SK-N-SH (cell line): ENCODE data around the gene KMO. TPM values are rescaled to one million over a fixed set of nuclear protein-coding genes. Genes with fewer than 3 reads are reported as not detected.

Experiments
- CTCF ChIA-PET: fragments of 300-600, 350-600 bp; formaldehyde crosslinking; extraction: SDS; loops from one replicate; lab custom pipeline; 2021; lab: Yijun Ruan, JAX
- POLR2A ChIA-PET: fragments of 350-600 bp; sonication (Branson Sonifier 250); formaldehyde crosslinking; extraction: SDS; loops from one replicate; lab custom pipeline; 2020; ENCODE audit warnings: antibody characterized with exemption, inconsistent platforms; lab: Yijun Ruan, JAX
- DNase-seq: peaks from one replicate; pipeline ENCODE4 v3.0.0; 2012
- H2AFZ ChIP-seq: fragments of 200-600 bp; sonication (generic); 2 replicates; pipeline ENCODE4 v1.8.1; 2016; ENCODE audit warnings: antibody characterized with exemption, mild to moderate bottlenecking, low read depth
- H3F3A ChIP-seq: fragments of 200-600 bp; sonication (generic); replicated peaks from 2 replicates; pipeline ENCODE3; 2016; ENCODE audit warnings: antibody characterized with exemption, mild to moderate bottlenecking; ENCODE audit not compliant: insufficient read depth
- H3K27ac ChIP-seq, 2 experiments: fragments of 200-500 bp in 1 of 2; fragments of 200-600 bp in 1 of 2; sonication (Bioruptor generic) in 1 of 2; sonication (generic), shearing (Covaris generic) in 1 of 2; 2 replicates each; pipeline versions ENCODE4 v1.5.1 to v1.6.1; 2014 to 2016; ENCODE audit warnings: low read depth in 2 of 2, inconsistent platforms in 1 of 2, low read length in 1 of 2, mild to moderate bottlenecking in 1 of 2, mixed read lengths in 1 of 2
- H3K27me3 ChIP-seq: fragments of 200-600 bp; sonication (generic), shearing (Covaris generic); 2 replicates; pipeline ENCODE4 v1.6.1; 2016; ENCODE audit warnings: mixed run types; ENCODE audit not compliant: insufficient read depth
- H3K36me3 ChIP-seq, 2 experiments: fragments of 200-500 bp in 1 of 2; fragments of 200-600 bp in 1 of 2; sonication (Bioruptor generic) in 1 of 2; sonication (generic) in 1 of 2; replicated peaks in 1 of 2; 2 replicates each; pipeline versions ENCODE3 to v1.5.1; 2014 to 2016; ENCODE audit warnings: low read length in 1 of 2, mild to moderate bottlenecking in 1 of 2; ENCODE audit not compliant: insufficient read depth in 2 of 2, control insufficient read depth in 1 of 2
- H3K4me1 ChIP-seq, 2 experiments: fragments of 200-500 bp in 1 of 2; fragments of 200-600 bp in 1 of 2; sonication (Bioruptor generic) in 1 of 2; sonication (generic), shearing (Covaris generic) in 1 of 2; 2 replicates each; pipeline versions ENCODE4 v1.5.1 to v1.6.1; 2014 to 2016; ENCODE audit warnings: low read depth in 1 of 2, low read length in 1 of 2, mixed run types in 1 of 2; ENCODE audit not compliant: insufficient read depth in 2 of 2, control insufficient read depth in 1 of 2
- H3K4me2 ChIP-seq: fragments of 200-600 bp; sonication (generic), shearing (Covaris generic); 2 replicates; pipeline ENCODE4 v1.6.1; 2017; ENCODE audit warnings: mixed run types
- H3K4me3 ChIP-seq, 2 experiments: fragments of 200-500 bp in 1 of 2; fragments of 200-600 bp in 1 of 2; sonication (Bioruptor generic) in 1 of 2; sonication (generic), shearing (Covaris generic) in 1 of 2; 2 replicates each; pipeline versions ENCODE4 v1.5.1 to v1.8.1; 2014 to 2016; ENCODE audit warnings: low read depth in 2 of 2, inconsistent platforms in 1 of 2, low read length in 1 of 2, mild to moderate bottlenecking in 1 of 2, mixed read lengths in 1 of 2, moderate library complexity in 1 of 2
- H3K79me2 ChIP-seq: fragments of 200-600 bp; sonication (generic); 2 replicates; pipeline ENCODE4 v1.8.1; 2017; ENCODE audit warnings: mild to moderate bottlenecking; ENCODE audit not compliant: insufficient read depth
- H3K9ac ChIP-seq: fragments of 200-600 bp; sonication (generic); 2 replicates; pipeline ENCODE4 v1.6.1; 2017; ENCODE audit warnings: mixed run types
- H3K9me2 ChIP-seq: fragments of 200-600 bp; sonication (generic); 2 replicates; pipeline ENCODE4 v1.6.1; 2017; ENCODE audit warnings: mixed run types
- H3K9me3 ChIP-seq: fragments of 200-600 bp; sonication (generic); 2 replicates; pipeline ENCODE4 v1.6.1; 2017; ENCODE audit warnings: mixed run types, mild to moderate bottlenecking, moderate library complexity
- H4K20me1 ChIP-seq: fragments of 200-600 bp; sonication (generic); 2 replicates; pipeline ENCODE4 v1.6.1; 2017; ENCODE audit warnings: mild to moderate bottlenecking, mixed run types; ENCODE audit not compliant: insufficient read depth
- CHD2 ChIP-seq: fragments of 150-350 bp; IDR thresholded peaks from 2 replicates; pipeline ENCODE4 v1.6.1; 2018; ENCODE audit warnings: low read length; ENCODE audit not compliant: partially characterized antibody
- FOSL2 ChIP-seq: IDR thresholded peaks from 2 replicates; pipeline ENCODE4 v1.4.0; 2012; ENCODE audit warnings: low read depth, mild to moderate bottlenecking, moderate library complexity, borderline replicate concordance
- JUND ChIP-seq: IDR thresholded peaks from 2 replicates; pipeline ENCODE4 v1.4.0; 2012
- NFIC ChIP-seq: IDR thresholded peaks from 2 replicates; pipeline ENCODE4 v1.4.0; 2012; ENCODE audit warnings: borderline replicate concordance
- RFX5 ChIP-seq: IDR thresholded peaks from 2 replicates; pipeline ENCODE4 v1.6.1; 2012; ENCODE audit warnings: mild to moderate bottlenecking, improper control_type of control experiment, low read length
- TAF1 ChIP-seq: IDR thresholded peaks from 2 replicates; pipeline ENCODE4 v1.6.1; 2012; ENCODE audit warnings: low read depth, mild to moderate bottlenecking, low read length, moderate library complexity, borderline replicate concordance
- TCF12 ChIP-seq: IDR thresholded peaks from 2 replicates; pipeline ENCODE4 v1.4.0; 2012
- WGBS: methylation state at CpG from one replicate; pipeline ENCODE4 v1.1.6; 2017; ENCODE audit warnings: low lambda C conversion rate; 5-methylcytosine and 5-hydroxymethylcytosine counted together
- polyA plus RNA-seq, 3 experiments: library from polyadenylated mRNA; depleted of rRNA; stranded (reverse); fragments of >200 nt; gene quantifications; 2 replicates each; pipeline ENCODE4 v1.2.3, GENCODE V29; 2012
- TF ChIP-seq, protein P1 (sequence below): IDR thresholded peaks from 2 replicates; pipeline ENCODE4 v1.4.0; 2012; ENCODE audit warnings: low read depth, borderline replicate concordance
- TF ChIP-seq, protein P2 (sequence below): fragments of 150-350 bp; IDR thresholded peaks from 2 replicates; pipeline ENCODE4 v1.6.1; 2016; ENCODE audit warnings: mild to moderate bottlenecking, low read depth, low read length
- TF ChIP-seq, protein P3 (sequence below): fragments of 150-350 bp; IDR thresholded peaks from 2 replicates; pipeline ENCODE4 v1.6.1; 2017; ENCODE audit warnings: antibody characterized with exemption, low read length, low read depth, borderline replicate concordance

KMO gene
- polyA plus RNA-seq, 1 of the 3 experiments (the other 2 are of a cell fraction), result not detected

DNA sequence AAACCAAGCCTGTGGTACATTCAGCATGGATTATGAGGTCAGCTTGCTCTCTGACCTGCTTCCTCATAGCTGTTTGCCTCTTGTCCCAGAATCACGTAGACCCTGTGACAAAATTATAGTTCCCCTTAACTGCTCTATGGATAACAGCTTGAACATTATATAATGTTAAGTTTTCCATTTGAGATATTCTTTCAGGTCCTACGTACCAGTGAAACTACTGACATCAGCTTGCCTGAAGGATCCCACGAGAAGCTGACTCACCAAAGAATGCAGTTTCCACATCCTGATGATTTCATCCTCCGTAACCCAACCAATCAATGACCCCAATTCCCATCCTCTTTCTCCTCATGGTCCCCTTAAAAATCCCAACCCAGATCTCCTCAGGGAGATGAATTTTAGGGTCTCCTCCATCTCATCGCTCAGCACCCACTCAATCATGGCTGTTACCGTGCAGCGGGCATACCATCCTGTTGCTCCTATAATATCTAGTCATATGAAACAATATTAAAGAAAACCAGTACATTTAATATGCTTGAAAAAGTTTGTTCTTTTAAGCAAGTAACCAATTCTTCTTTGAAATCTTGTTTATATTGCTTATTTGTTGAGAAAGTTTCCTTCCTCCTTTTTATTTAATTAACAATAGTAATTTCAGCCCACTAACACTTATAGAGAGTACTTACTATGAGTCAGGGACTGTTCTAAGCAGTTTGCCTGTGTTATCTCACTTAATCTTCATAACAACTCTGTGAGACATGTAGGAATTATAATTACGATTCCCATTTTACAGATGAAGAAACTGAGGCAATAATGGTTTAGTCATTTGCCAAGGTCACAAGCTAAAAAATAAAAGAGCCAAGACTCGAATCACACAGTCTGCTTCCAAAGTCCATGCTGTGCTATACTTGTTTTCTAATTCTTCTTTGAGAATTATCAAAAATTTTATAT, 80.6 kb downstream of the KMO start:
- Histone ChIP-seq H3K4me3 (no peak overlapping the region), H3K9me3 (no peaks in the 10 kb centered on the region), H2AFZ (peak overlapping the region; percentile 80), H3K4me1 (peaks cover 6 to 18% of the 10 kb centered on the region in 2 experiments; a peak in 3 of 4 replicates), H4K20me1 (no peaks in the 10 kb centered on the region), H3K9ac (peak overlapping the region; percentile 46; the same call in 1 of the 2 replicates), H3F3A (peaks cover 8% of the 10 kb centered on the region), H3K36me3 (peaks cover 0 to 2% of the 10 kb centered on the region in 2 experiments), H3K27ac (peak overlapping the region in 1 of 2 experiments; percentile 85; a peak in 2 of 4 replicates), H3K79me2 (no peaks in the 10 kb centered on the region), H3K4me2 (peak overlapping the region; percentile 41), H3K9me2 (no peaks in the 10 kb centered on the region), H3K27me3 (no peaks in the 10 kb centered on the region)
- no peak for TF ChIP-seq CHD2
- TF ChIP-seq TAF1, result no peak
- peak; percentile 77; the same call in 1 of the 2 replicates for TF ChIP-seq FOSL2
- peak; percentile 62 for TF ChIP-seq JUND
- TF ChIP-seq RFX5, result no peak
- TF ChIP-seq, protein P1, sequence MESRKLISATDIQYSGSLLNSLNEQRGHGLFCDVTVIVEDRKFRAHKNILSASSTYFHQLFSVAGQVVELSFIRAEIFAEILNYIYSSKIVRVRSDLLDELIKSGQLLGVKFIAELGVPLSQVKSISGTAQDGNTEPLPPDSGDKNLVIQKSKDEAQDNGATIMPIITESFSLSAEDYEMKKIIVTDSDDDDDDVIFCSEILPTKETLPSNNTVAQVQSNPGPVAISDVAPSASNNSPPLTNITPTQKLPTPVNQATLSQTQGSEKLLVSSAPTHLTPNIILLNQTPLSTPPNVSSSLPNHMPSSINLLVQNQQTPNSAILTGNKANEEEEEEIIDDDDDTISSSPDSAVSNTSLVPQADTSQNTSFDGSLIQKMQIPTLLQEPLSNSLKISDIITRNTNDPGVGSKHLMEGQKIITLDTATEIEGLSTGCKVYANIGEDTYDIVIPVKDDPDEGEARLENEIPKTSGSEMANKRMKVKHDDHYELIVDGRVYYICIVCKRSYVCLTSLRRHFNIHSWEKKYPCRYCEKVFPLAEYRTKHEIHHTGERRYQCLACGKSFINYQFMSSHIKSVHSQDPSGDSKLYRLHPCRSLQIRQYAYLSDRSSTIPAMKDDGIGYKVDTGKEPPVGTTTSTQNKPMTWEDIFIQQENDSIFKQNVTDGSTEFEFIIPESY, result peak; percentile 41; the same call in 1 of the 2 replicates
- DNase-seq, result no peak
- ChIA-PET POLR2A (no interaction called here), CTCF (interaction anchor here (1.3 to 3.4 kb wide), 11 partner anchors 13 to 236 kb away, joined by 4 to 41 read pairs (median 14); partner anchors contain the start of gene EXO1)
- 63% methylated on average over 9 of the region's 9 CpGs for WGBS

DNA sequence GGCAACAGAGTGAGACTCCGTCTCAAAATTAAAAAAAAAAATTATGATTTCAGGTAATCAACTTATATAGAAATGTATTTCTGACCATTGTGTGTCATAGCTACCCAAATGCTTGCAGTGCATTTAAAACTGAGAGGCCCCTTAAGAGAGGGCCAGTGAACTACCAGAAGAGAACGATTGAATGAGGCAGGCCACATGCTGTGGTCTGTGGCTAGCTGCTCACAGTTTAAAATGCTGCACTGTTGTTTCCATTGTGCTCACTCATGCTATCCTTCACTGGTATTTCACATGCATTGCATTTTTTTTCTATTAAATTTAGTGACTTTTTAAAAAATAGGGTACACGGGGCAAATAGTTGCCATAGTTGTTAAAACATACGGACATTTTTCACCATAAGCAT, 82.0 kb downstream of the KMO start:
- no peak for DNase-seq
- Histone ChIP-seq H3K79me2 (no peaks in the 10 kb centered on the region), H3F3A (no peaks in the 10 kb centered on the region), H3K9ac (no peak overlapping the region)
- TF ChIP-seq, protein P2, sequence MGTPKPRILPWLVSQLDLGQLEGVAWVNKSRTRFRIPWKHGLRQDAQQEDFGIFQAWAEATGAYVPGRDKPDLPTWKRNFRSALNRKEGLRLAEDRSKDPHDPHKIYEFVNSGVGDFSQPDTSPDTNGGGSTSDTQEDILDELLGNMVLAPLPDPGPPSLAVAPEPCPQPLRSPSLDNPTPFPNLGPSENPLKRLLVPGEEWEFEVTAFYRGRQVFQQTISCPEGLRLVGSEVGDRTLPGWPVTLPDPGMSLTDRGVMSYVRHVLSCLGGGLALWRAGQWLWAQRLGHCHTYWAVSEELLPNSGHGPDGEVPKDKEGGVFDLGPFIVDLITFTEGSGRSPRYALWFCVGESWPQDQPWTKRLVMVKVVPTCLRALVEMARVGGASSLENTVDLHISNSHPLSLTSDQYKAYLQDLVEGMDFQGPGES, result no peak
- TF ChIP-seq TCF12, result no peak
- no peak for TF ChIP-seq NFIC
- TF ChIP-seq, protein P3, sequence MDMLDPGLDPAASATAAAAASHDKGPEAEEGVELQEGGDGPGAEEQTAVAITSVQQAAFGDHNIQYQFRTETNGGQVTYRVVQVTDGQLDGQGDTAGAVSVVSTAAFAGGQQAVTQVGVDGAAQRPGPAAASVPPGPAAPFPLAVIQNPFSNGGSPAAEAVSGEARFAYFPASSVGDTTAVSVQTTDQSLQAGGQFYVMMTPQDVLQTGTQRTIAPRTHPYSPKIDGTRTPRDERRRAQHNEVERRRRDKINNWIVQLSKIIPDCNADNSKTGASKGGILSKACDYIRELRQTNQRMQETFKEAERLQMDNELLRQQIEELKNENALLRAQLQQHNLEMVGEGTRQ, result no peak
- TF ChIP-seq, all 33 proteins: peak for 0
- H3K27ac ChIP-seq, result no peak overlapping the region
- H3K4me3 ChIP-seq, result no peak overlapping the region
- H3K9me3 ChIP-seq, result no peaks in the 10 kb centered on the region
- peaks cover 0 to 2% of the 10 kb centered on the region in 2 experiments for H3K36me3 ChIP-seq
- H3K4me2 ChIP-seq, result no peak overlapping the region
- ChIA-PET CTCF (interaction anchor here (0.6 to 2.2 kb wide), 4 partner anchors 8 to 231 kb away, joined by 3 to 8 read pairs (median 3); no protein-coding TSS in a partner anchor), POLR2A (no interaction called here)
- no peaks in the 10 kb centered on the region for H4K20me1 ChIP-seq
- 95% methylated on average over 4 of the region's 4 CpGs for WGBS
- no peak overlapping the region for H2AFZ ChIP-seq
- H3K4me1 ChIP-seq, result peaks cover 6 to 7% of the 10 kb centered on the region in 2 experiments; a peak in 3 of 4 replicates
- no peaks in the 10 kb centered on the region for H3K27me3 ChIP-seq
- H3K9me2 ChIP-seq, result no peaks in the 10 kb centered on the region
